ENCODE measurements around the gene CHD3. TPM values are rescaled to one million over a fixed set of nuclear protein-coding genes. Genes with fewer than 3 reads are reported as not detected.
A peak's percentile ranks its signal among the peaks of the same experiment; 100 is the strongest.

The CHD3 gene
- polyA plus RNA-seq, 1 of the 3 experiments (the other 2 are of a cell fraction) = 56.2 TPM

DNA sequence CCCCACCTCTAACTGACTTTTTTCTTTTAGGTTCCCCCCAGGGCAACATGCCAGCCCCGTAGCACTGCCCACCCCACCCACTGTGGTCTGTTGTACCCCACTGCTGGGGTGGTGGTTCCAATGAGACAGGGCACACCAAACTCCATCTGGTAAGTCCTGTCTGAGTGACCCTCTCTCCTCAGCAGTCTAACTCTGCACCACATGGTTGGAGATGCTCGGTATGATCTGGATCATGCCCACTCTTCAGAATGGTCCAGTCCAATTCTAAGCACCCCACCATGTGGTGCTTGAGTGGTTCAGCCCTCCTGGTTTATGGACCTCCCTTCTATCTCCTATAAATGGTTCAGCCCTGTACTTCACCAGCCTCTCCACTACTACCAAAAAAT is 48.7 kb upstream of the CHD3 start:
- WGBS (ENCODE audit: low lambda C conversion rate) = 53% methylated on average over 2 of the region's 2 CpGs
- H3K9ac ChIP-seq = no peak overlapping the region
- H3F3A ChIP-seq (replicated peaks; ENCODE audit: insufficient read depth) = peaks cover 54% of the 10 kb centered on the region

More for the DNA sequence above, 48.7 kb upstream of the CHD3 start:
- peak overlapping the region; percentile 92; the same call in 1 of the 2 replicates for H3K4me2 ChIP-seq
- H4K20me1 ChIP-seq (ENCODE audit: insufficient read depth) = peaks cover 37% of the 10 kb centered on the region
- no peaks in the 10 kb centered on the region for H3K9me2 ChIP-seq
- H2AFZ ChIP-seq (ENCODE audit: low read depth) = no peak overlapping the region
- ChIA-PET CTCF (interaction anchor here (1.0 to 1.5 kb wide), 3 partner anchors 11 to 96 kb away, joined by 3 to 8 read pairs (median 3); no protein-coding TSS in a partner anchor), POLR2A (no interaction called here)
- peaks cover 28 to 36% of the 10 kb centered on the region in 2 experiments for H3K4me1 ChIP-seq (ENCODE audit: control insufficient read depth in 1 of 2, insufficient read depth in 2 of 2, low read depth in 1 of 2, low read length in 1 of 2)
- H3K36me3 ChIP-seq (replicated peaks in 1 of 2; ENCODE audit: control insufficient read depth in 1 of 2, insufficient read depth in 2 of 2, low read length in 1 of 2) = peaks cover 5 to 14% of the 10 kb centered on the region in 2 experiments
- peak overlapping the region; percentile 98 to 100; a peak in 3 of 4 replicates for H3K27ac ChIP-seq (ENCODE audit: low read depth in 2 of 2, low read length in 1 of 2)
- TF ChIP-seq, protein P1, sequence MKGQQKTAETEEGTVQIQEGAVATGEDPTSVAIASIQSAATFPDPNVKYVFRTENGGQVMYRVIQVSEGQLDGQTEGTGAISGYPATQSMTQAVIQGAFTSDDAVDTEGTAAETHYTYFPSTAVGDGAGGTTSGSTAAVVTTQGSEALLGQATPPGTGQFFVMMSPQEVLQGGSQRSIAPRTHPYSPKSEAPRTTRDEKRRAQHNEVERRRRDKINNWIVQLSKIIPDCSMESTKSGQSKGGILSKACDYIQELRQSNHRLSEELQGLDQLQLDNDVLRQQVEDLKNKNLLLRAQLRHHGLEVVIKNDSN (IDR thresholded peaks at IDR 0.05; ENCODE audit: borderline replicate concordance, low read depth) = no peak
- TF ChIP-seq EP300 (IDR thresholded peaks at IDR 0.05; ENCODE audit: borderline replicate concordance in 1 of 2, low read depth in 1 of 2, low read length in 1 of 2) = no peak
- no peak for TF ChIP-seq POLR2AphosphoS5 (IDR thresholded peaks at IDR 0.05; ENCODE audit: low read depth, low read length)
- TF ChIP-seq EZH2phosphoT487 (IDR thresholded peaks at IDR 0.05; ENCODE audit: borderline replicate concordance, low read depth) = no peak
- TF ChIP-seq RXRA (IDR thresholded peaks at IDR 0.05; ENCODE audit: borderline replicate concordance, low read depth) = no peak
- no peak for TF ChIP-seq NFIC (IDR thresholded peaks at IDR 0.05; ENCODE audit: borderline replicate concordance)
- TF ChIP-seq ELF1 (IDR thresholded peaks at IDR 0.05) = no peak
- TF ChIP-seq, protein P2, sequence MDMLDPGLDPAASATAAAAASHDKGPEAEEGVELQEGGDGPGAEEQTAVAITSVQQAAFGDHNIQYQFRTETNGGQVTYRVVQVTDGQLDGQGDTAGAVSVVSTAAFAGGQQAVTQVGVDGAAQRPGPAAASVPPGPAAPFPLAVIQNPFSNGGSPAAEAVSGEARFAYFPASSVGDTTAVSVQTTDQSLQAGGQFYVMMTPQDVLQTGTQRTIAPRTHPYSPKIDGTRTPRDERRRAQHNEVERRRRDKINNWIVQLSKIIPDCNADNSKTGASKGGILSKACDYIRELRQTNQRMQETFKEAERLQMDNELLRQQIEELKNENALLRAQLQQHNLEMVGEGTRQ (IDR thresholded peaks at IDR 0.05; ENCODE audit: borderline replicate concordance, low read depth, low read length) = no peak
- TF ChIP-seq, protein P3, sequence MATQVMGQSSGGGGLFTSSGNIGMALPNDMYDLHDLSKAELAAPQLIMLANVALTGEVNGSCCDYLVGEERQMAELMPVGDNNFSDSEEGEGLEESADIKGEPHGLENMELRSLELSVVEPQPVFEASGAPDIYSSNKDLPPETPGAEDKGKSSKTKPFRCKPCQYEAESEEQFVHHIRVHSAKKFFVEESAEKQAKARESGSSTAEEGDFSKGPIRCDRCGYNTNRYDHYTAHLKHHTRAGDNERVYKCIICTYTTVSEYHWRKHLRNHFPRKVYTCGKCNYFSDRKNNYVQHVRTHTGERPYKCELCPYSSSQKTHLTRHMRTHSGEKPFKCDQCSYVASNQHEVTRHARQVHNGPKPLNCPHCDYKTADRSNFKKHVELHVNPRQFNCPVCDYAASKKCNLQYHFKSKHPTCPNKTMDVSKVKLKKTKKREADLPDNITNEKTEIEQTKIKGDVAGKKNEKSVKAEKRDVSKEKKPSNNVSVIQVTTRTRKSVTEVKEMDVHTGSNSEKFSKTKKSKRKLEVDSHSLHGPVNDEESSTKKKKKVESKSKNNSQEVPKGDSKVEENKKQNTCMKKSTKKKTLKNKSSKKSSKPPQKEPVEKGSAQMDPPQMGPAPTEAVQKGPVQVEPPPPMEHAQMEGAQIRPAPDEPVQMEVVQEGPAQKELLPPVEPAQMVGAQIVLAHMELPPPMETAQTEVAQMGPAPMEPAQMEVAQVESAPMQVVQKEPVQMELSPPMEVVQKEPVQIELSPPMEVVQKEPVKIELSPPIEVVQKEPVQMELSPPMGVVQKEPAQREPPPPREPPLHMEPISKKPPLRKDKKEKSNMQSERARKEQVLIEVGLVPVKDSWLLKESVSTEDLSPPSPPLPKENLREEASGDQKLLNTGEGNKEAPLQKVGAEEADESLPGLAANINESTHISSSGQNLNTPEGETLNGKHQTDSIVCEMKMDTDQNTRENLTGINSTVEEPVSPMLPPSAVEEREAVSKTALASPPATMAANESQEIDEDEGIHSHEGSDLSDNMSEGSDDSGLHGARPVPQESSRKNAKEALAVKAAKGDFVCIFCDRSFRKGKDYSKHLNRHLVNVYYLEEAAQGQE (IDR thresholded peaks at IDR 0.05; ENCODE audit: low read depth, low read length) = no peak
- no peak for TF ChIP-seq MEF2A (IDR thresholded peaks at IDR 0.05; ENCODE audit: borderline replicate concordance, low read depth)
- TF ChIP-seq, protein P4, sequence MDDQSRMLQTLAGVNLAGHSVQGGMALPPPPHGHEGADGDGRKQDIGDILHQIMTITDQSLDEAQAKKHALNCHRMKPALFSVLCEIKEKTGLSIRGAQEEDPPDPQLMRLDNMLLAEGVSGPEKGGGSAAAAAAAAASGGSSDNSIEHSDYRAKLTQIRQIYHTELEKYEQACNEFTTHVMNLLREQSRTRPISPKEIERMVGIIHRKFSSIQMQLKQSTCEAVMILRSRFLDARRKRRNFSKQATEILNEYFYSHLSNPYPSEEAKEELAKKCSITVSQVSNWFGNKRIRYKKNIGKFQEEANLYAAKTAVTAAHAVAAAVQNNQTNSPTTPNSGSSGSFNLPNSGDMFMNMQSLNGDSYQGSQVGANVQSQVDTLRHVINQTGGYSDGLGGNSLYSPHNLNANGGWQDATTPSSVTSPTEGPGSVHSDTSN (IDR thresholded peaks at IDR 0.05) = no peak
- TF ChIP-seq CHD2 (IDR thresholded peaks at IDR 0.05; ENCODE audit: low read length, partially characterized antibody) = no peak
- no peak for TF ChIP-seq NRF1 (IDR thresholded peaks at IDR 0.05; ENCODE audit: low read depth, low read length)
- TF ChIP-seq FOXJ3 (CRISPR knock-in tag; IDR thresholded peaks at IDR 0.05) = no peak
- no peak for TF ChIP-seq TAF1 (IDR thresholded peaks at IDR 0.05; ENCODE audit: borderline replicate concordance, low read depth, low read length)
- TF ChIP-seq FOSL2 (IDR thresholded peaks at IDR 0.05; ENCODE audit: borderline replicate concordance, low read depth) = no peak
- TF ChIP-seq, protein P5, sequence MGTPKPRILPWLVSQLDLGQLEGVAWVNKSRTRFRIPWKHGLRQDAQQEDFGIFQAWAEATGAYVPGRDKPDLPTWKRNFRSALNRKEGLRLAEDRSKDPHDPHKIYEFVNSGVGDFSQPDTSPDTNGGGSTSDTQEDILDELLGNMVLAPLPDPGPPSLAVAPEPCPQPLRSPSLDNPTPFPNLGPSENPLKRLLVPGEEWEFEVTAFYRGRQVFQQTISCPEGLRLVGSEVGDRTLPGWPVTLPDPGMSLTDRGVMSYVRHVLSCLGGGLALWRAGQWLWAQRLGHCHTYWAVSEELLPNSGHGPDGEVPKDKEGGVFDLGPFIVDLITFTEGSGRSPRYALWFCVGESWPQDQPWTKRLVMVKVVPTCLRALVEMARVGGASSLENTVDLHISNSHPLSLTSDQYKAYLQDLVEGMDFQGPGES (IDR thresholded peaks at IDR 0.05; ENCODE audit: low read depth, low read length) = no peak
- no peak for TF ChIP-seq RAD21 (IDR thresholded peaks at IDR 0.05; ENCODE audit: low read length)
- TF ChIP-seq, protein P6, sequence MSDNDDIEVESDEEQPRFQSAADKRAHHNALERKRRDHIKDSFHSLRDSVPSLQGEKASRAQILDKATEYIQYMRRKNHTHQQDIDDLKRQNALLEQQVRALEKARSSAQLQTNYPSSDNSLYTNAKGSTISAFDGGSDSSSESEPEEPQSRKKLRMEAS (IDR thresholded peaks at IDR 0.05; ENCODE audit: low read depth) = no peak
- TF ChIP-seq TCF12 (IDR thresholded peaks at IDR 0.05) = no peak
- DNase-seq = no peak
- H3K9me3 ChIP-seq = no peaks in the 10 kb centered on the region
- no peak overlapping the region for H3K4me3 ChIP-seq (ENCODE audit: low read depth in 2 of 2, low read length in 1 of 2)
- H3K27me3 ChIP-seq (ENCODE audit: insufficient read depth) = no peaks in the 10 kb centered on the region
- peaks cover 61% of the 10 kb centered on the region for H3K79me2 ChIP-seq (ENCODE audit: insufficient read depth)

All from SK-N-SH (cell line).